Adipose tissue (tissue), 3 donors: Measurements from ENCODE around the gene SPNS2. TPM values are rescaled to one million over a fixed set of nuclear protein-coding genes. Genes with fewer than 3 reads are reported as not detected.

Experiments
- H3K27ac ChIP-seq: one replicate; pipeline ENCODE4 v1.5.1; 2013; ENCODE audit warnings: low read depth, low read length
- WGBS, 3 donors: extraction: QIAGEN DNeasy Blood & Tissue Kit; methylation state at CpG; one replicate each; pipeline ENCODE4 v1.1.7; 2013; 5-methylcytosine and 5-hydroxymethylcytosine counted together
- polyA plus RNA-seq, 3 donors: library from polyadenylated mRNA; stranded (reverse); fragments of 200-250 nt; gene quantifications; one replicate each; pipeline ENCODE4 v1.2.3, GENCODE V29; 2013
- donor health status: healthy with polysubstance abuse.
- donor health status: Bipolar disorder and iron deficiency.
- donor health status: healthy.

The SPNS2 gene
- polyA plus RNA-seq, 3 donors, result 13.5 to 32.8 (median 26.9) TPM

DNA sequence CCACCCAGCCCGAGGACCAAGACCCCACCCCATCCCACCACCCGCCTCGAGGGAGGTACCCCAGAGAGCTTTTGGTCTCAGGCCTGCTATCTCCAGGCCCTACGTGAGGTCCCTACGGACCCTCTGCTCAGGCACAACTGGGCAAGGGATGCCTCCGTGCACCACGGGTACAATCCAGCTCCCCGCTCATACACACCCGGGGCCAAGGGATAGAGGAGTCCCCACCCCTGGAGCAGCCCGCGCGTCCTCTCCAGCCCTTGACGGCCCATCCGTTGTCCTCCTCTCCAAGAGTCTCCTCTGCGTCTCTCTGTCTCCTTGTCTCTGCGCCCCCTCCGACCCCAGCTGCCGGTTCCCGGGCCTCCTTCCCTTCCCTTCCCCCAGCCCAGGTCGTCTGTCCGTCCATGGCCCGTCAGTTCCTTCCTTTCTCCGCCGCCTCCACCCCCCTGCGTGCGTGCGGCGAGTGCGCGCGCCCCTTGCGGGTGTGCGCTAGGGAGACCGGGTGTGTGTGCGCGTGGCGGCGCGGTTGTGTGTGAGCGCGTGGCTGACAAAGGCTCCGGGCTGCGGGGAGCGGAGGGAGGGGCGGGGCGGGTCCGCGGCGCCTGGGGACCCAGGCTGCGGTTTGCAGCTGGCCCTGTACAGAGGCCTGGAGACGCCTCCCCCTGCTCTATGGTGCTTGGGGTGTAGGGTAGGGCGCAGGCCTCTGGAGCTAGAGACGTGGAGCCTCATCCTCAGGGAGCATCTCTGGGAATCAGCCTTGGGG lies 930 bp downstream of the SPNS2 start:
- H3K27ac ChIP-seq, result no peak overlapping the region
- 1% methylated on average over 49 to 53 of the region's 53 CpGs for WGBS, 3 donors

DNA sequence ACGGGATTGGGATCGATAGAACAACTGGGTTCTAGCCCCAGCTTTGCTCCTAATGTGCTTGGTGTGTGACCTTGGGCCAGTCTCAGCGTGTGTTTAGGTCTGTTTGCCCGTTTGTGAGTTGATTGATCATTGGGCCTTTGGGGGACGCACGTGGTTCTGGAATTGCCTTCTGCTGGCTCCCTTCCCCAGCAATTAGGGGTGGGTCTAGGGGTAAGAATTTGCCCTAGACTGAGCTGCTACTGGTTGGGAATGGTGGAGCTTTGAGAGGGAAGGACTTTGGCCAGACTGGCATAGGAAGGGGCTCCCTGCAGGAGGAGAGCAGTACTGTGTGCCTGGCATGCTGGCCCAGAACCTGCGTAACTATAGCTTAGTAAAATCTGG lies 1.5 kb downstream of the SPNS2 start:
- 9 to 17% (median 12%) methylated on average over 7 of the region's 7 CpGs for WGBS, 3 donors

DNA sequence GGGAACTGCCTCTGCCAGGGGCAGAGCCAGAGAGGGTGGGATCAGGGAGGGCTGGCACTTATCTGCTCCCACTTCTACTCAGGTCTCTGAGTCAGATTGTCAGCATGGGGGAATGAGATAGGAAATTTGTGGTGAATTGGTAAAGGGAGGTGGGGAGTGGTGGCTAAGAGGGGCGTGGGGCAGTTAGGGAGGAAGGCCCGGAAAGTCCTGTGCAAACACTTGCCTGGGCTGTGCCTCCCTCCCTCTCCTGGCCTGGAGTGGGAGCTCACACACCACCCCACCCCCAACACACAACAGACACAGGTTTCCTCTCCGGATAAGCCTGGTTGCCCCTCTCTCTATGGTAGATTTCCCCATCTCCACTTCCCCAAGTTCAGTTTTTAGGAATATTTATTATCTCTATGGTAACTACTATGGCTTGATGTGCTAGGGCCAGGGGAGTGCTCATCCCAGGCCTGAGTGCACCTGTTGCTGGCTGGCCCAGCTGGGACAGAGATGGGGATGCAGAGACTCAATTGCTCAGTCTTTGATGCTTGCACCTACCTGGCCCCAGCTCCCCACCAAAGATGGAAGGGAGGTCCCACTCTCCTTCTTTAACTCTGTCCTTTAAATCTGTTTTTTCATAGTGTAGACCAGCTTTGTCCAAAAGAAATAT lies 2.7 kb downstream of the SPNS2 start:
- no peak overlapping the region for H3K27ac ChIP-seq
- 18 to 24% (median 20%) methylated on average over 3 of the region's 3 CpGs for whole genome bisulfite sequencing, 3 donors

More for the DNA sequence above, 1.5 kb downstream of the SPNS2 start:
- no peak overlapping the region for H3K27ac ChIP-seq

DNA sequence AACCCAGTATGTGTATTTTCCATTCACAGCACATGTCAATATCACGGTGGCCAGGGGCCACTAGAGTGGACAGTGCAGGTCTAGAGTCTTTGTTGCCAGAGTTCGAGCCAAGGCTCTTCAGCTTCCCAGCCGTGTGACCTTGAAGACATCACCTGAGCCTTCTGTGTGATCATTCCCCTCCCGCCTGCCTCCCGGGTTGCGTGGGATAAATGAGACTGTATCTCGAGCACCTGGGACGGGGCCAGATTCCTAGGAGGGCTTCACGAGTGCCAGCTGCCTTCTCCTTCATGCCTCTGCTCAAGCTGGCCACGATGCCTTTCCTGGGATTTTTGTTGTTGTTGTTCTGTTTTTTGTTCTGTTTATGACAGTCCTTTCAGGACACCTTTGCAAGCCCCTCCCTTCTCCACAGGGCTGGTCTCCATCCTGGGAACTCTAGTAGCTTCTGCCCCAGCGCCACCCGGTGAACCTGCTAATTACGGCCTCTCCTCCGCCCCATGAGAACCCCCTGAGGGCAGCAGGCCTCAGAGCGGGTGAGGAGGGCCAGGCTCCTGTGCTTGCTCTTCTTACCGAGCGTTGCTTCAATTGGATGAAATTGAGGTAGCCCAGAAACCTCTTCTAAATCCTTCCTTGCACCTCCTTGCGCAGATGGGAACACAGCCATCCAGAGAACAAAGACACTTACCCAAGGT lies 3.9 kb downstream of the SPNS2 start:
- no peak overlapping the region for H3K27ac ChIP-seq
- 55 to 74% (median 72%) methylated on average over 18 of the region's 18 CpGs for WGBS, 3 donors

DNA sequence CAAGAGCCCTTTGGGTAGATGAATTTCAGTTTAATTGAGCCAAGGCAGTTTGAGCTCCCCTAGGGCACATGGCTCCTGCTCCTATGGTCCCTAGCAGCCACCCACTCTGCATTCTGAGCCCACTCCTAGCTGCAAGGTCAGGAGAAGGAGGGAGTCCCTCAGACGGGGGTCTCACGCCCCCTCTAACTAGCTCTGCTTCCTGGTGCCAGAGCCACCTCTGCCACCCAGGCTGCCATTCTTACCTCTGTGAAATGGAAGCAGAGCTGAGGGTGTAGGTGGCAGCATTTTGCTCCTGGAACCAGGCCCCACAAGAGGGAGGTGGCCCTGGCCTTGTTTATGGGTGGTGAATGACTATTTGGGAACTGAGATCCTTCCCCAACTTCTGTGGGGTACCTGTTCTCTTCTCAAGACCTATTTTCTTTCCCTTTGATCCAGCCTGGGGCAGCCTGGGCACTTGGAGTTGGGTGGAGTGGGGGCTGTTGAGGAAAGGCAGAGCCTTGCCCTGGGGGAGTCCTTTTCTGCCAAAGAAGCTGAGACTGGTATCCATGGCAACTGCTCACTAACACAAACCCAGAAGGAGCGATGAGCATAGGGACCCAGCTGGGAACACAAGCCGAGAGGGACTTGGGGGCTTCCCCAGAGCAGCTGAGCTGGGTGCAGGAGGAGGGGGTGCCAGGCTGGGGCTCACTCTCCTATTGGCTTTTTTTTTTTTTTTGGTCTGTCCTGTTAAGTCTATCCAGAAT lies 4.8 kb downstream of the SPNS2 start:
- H3K27ac ChIP-seq, result no peak overlapping the region
- WGBS, 3 donors, result 60 to 94% (median 71%) methylated on average over 4 of the region's 4 CpGs

DNA sequence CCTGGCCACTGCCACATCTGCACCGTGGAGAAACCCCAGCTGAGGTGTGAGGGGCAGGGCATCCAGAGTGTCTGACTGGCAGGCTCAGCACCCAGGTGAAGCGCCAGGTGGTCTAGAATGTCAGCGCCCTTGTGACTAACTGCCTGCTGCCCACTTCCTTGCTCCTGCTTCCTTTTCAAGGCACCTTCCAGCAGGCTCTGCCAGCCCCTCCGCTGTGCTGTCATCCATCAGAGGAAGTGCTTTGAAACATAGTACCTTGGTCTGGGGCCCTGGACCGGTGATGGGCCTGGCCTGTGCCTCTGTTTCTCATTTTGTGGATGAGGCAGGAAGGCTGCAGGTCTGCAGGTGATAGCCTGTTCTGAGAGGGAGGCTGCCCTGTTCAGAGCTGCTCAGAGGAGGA lies 5.5 kb downstream of the SPNS2 start:
- 39 to 81% (median 45%) methylated on average over 5 of the region's 5 CpGs for WGBS, 3 donors
- no peak overlapping the region for H3K27ac ChIP-seq

DNA sequence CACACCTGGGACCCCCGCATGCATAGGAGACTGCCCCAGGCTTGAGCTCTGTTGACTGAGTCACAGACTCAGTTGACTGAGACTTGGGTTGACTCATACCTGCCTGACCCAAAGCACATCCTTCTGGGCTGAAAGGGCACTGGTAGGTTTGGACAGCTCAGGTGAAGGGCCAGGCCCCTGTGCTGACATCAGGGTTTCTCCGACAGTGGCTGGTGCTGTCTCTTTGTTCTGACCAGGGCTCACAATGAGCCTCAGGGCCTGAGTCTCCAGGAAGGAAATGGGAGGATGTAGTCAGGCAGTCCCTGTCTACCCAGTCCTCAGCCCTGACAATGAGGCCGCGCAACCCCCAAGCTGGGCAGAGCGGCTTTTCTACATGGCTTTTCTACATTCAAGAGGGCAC lies 6.5 kb downstream of the SPNS2 start:
- no peak overlapping the region for H3K27ac ChIP-seq
- 68 to 93% (median 80%) methylated on average over 5 of the region's 5 CpGs for whole genome bisulfite sequencing, 3 donors

DNA sequence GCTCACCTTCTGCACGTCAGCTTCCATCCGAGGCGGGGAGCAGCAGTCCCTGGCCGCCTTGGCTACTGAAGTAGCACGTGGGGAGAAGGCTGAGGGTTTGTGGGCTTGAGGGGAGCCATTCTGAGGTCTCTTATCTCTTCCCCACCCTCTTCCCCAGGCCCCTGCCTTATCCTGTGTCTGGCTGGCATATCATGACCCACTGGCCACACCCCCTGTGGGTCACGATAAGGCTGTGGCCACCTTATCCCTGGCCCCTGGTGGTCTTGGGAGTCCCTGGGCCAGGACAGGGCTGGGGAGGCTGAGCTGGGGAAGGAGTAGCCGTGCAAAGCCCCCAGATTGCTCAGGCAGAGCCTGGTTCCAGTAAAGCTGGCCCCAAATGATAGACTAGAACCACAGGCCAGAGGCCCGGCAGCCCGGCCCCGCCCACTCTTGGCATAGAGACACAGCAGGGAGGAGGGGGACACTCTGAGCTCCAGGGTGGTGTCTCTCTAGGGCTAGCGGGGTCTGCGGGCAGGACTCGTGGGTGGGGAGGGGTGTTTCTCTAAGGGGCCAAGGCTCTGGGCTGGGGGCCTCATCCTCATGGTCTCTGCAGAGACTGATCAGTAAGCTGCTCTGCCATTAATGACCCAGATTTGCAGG lies 7.6 kb downstream of the SPNS2 start:
- no peak overlapping the region for H3K27ac ChIP-seq
- 45 to 70% (median 49%) methylated on average over 13 of the region's 13 CpGs for WGBS, 3 donors

DNA sequence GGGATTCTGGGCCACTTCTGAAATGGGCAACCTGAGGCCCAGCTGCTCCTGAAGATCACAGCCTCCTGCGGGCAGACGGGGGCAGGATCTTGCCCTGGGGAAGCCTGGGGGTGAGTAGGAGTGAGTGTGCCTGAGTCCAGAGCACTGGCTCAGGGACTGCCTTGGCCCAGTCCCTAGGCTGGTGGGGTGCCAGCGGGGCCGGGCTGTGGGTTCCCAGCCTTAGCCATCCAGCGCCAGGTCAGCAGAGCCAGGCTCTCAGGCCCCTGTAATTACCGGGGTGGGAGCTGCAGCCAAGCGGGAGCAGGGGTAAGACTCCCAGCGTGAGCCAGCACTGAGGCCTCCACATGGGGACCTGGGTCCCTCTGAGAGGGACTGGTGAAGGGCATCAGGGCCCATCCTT lies 8.2 kb downstream of the SPNS2 start:
- 68 to 79% (median 68%) methylated on average over 8 of the region's 8 CpGs for WGBS, 3 donors
- H3K27ac ChIP-seq, result no peak overlapping the region

DNA sequence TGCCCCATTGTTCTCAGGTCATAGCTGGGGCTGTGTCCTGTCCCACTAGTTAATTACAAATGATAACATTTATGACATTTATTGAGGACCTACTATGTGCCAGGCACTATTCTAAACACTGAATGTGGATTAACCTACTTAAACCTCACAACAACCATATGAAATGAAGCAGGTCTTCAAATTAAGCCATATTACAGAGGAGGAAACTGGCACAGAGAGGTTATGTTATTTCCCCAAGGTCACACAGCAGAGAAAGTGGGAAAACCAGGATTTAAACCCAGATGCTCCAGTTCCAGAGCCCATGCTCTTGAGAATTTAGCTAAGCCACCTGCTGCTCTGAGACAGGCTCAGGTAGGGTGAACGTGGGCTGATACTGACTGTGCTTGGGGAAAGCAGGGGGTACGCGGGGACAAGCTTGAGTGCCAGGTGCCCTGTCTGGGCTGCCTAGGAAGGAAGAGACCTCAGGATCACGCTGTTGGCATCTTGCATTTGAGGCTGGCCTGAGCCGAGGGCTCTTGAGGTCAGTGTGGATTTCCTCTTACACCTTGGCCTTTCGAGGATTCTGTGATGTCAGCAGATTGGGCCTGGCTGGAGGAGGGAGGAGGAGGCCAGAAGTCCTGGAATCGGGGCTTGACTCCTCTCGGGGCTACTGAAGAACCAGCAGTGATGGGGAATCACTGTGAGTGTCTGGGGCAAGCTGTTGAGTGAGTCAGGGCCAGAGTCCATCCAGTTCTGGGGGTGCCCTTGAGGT lies 8.9 kb downstream of the SPNS2 start:
- H3K27ac ChIP-seq, result no peak overlapping the region
- WGBS, 3 donors, result 60 to 84% (median 64%) methylated on average over 8 of the region's 8 CpGs

DNA sequence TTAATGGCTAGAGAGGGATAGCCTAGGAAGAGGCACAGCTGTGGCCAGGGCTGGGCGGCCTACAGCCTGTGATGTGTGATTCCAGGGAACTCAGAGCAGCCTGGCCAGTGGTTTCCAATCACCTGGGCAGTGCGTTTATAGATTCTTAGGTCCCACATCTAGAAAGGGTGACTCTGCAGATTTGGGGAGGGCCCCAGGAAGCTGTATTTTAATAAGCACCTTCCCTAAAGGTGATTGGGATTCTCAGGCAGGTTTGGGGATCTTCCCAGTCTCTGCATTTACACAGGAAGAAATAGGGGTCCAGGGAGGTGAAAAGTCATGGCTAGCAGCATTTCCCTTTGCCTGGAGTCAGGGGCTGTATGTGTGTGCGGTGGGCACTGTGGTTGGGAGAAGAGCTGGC lies 9.5 kb downstream of the SPNS2 start:
- H3K27ac ChIP-seq, result no peak overlapping the region
- 79 to 87% (median 82%) methylated on average over 3 of the region's 3 CpGs for WGBS, 3 donors

DNA sequence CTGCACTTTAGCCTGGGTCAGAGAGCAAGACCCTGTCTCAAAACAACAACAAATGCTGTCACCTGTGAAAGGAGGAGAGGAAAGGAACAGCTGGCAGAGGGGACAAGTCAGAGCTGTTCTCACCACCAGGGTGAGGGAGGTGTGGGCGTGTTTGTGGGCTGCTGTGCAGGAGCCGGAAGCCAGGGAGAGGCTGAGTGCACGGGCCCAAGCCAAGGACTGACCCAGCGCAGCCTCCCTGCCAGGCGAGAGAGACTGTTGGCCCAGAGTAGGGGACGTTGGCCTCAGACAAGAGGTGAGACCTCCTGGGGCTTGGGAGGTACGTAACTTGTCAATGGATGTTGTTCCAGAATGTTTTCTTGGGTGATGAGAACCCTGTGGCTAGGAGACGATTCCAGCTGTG lies 10.7 kb downstream of the SPNS2 start:
- H3K27ac ChIP-seq, result no peak overlapping the region
- WGBS, 3 donors, result 25 to 74% (median 31%) methylated on average over 8 of the region's 8 CpGs

DNA sequence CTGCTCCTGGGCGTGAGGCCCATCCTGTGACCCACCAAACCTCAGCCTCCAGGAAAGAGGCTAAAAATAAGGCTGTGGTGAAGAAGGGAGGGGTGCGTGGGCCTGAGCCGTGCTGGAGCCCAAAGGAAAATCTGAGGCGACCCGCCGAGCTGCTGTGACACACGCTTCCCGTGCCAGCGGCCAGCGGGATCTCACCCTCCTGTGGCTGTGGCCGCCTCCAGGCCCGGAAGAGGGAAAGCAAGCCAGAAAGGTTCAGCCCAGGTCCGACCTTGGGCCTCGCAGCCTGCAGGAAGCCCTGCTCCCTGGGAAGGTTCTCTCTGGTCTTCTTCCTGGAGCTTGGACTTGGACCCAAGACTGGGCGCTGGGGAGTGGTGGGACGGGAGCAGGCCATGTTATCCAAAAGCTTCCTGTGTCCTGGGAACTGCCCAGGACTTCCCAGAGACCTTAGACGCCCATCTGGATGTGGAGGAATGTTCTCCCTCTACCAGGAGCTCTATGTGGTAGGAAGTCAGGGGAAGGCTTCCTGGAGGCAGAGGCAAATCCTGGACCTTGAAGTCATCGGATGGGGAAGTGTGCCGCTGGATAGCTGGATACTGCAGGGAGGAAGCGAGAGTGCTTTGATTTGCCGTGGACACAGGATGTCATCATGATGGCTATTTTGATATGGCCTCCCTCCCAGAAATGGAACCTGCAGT lies 11.4 kb downstream of the SPNS2 start:
- no peak overlapping the region for H3K27ac ChIP-seq
- WGBS, 3 donors, result 45 to 70% (median 52%) methylated on average over 21 of the region's 21 CpGs

DNA sequence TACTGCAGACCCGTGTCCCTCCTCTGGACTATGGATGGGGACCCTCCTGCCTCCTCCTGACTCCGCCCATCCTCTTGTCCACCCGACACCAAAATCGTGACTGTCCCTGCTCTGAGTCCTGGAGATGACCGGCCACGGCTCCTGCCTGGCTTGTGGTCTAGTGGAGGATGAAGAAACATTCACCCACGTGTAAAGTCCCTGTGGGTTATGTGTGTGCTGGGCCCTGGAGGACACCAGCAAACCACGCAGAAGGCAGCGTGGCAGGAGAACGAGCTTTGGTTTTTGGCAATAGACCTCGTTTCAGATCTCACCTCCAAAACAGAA lies 11.9 kb downstream of the SPNS2 start:
- 54 to 87% (median 64%) methylated on average over 11 of the region's 11 CpGs for WGBS, 3 donors

DNA sequence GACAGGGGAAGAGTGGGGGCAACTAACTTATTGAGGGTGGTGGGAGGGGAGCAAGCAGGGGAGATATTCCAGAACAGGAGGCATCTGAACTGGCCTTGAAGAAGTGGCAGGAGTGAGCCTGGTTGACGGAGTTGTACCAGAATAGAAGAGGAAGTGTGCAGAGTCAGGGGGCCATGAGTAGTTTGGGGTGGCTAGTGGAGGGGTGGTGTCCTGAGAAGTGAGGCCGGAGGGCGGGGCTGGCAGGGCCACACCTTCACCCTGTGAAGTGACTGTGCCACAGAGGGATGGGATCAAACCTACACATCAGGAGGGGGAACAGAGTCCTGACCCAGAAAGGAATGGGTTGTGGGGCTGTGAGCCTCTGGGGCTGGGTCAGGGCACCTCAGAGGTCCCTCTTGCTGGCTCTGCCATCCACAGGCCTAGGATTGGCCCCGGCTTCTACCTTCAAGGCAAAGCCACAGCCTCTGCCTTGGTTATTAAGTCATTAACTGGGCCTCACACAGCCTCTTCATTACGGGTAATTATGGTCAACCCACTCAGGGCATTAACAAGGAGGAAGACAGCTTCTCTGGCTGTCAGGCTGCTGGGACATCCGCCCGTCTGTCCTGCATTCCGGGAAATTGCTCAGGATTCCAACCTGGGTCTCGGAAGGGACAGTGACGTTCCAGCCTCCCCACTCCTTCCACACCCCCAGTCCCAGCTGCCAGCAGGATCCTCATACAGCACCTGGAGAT lies 12.7 kb downstream of the SPNS2 start:
- whole genome bisulfite sequencing, 3 donors, result 78 to 87% (median 79%) methylated on average over 10 of the region's 10 CpGs
- peak overlapping the region; percentile 0 for H3K27ac ChIP-seq

More for the DNA sequence above, 11.9 kb downstream of the SPNS2 start:
- H3K27ac ChIP-seq, result no peak overlapping the region

DNA sequence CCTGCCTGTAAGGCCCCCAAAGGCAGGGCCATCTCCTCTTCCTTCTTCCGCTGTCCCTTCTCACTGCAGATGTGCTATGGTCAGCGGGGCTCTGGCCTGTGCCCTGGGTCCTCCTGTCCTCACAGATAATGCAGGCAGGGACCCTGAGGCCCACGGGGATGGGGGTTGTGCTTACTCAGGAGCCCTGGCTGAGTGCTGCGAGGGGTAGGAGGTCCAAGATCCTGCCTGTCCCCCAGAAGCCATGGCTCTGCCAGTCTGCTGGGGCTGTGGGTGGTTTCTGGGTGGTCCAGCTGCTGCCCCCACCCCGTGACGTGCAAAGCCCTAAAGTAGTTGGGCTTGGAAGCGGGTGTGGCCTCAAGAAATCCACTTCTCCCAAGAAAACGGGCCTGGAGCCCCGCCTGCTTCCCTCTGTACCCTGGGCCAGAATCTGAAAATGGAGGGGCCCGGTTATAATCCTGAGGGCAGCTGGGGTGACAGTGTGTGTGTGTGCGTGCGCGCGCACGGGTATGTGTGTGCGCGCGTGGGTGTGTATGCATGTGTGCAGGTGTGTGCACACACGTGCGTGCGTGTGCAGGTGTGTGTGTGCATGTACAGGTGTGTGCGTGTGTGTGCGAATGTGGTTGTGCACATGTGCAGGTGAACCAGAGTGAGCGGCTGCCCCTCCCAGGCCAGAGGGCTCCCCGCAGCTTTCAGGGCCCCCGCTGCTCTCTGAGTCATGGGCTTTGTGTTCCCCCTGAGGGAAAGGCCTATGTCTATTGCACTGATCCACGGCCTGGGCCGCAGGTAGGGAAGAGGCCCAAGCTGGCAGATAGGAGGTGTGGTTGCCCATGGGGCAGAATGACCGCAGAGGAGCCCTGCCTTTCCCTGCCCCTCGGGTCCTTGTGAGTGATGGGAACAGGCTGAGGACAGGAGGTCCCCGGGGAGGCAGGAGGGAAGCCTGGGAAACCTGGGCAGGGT lies 13.8 kb downstream of the SPNS2 start:
- 86 to 90% (median 89%) methylated on average over 31 of the region's 31 CpGs for WGBS, 3 donors
- no peak overlapping the region for H3K27ac ChIP-seq
